SKM-1 treated with dmso at 0.1 percent for 144 hours (cell line): ENCODE data around the gene CUEDC2.

Source experiments
- DNase-seq: peaks from one replicate; lab custom pipeline; 2025; ENCODE audit not compliant: unreplicated experiment; lab: John Stamatoyannopoulos, UW

Gene CUEDC2

DNA sequence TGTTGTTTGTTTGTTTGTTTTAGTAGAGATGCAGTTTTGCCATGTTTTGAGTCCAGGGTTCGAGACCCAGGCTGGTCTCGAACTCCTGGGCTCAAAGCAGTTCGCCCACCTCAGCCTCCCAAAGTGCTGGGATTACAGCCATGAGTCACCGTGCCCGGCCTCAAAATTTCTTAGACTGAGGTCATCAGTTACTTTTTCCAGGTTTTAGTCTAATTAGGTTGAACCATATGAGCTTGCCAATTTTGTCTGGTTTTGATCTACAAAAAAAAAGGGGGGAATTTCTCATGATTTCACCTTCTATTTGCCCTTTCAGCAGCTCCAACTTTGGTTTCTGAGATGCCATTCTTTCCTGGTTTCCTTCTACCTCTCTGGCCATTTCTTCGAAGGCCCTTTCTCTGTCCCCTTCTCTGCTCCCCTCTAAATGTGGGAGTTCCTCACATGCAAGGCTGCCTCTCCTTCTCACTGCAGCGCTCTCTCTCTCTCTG is 5.5 kb downstream of the CUEDC2 start:
- DNase-seq: no peak

DNA sequence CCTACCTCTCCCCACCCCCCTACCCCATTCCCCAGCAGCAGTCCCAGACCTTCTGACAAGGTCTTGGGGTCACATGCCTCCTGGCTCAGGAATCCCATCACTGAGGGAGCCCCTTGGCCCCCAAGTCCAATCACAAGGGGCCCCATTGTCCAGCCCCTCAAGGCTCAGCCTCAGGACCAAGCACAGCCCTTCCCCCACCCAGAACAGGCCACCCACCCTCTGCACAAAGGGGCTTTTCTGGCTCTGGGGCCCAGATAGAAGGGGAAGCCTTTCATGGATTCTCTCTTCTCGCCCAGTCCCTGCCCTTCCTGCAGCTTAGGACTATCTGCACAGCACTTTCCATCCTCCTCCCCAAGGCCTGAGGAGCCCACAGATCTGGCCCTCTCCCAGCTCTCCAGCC is 6.9 kb downstream of the CUEDC2 start:
- DNase-seq: no peak

DNA sequence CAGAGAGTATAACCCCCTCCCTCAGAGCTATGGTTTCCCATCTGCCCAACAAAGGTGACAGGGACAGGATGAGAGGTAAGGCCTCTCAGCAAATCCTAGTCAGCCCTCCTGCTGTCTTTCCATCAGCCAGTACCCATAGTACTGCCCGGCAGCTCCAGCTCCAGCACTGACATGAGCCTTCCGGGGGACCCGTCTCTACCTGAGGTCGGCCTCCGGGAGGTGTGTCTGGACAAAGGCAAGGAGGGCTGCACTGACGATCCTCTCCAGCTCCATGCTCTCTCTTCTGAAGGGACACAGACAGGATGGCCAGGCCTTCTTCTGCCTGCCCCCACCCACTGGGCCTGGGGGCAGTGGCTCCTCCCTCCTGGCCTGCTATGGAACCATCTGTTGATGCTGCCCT is 7.5 kb downstream of the CUEDC2 start:
- DNase-seq: no peak

DNA sequence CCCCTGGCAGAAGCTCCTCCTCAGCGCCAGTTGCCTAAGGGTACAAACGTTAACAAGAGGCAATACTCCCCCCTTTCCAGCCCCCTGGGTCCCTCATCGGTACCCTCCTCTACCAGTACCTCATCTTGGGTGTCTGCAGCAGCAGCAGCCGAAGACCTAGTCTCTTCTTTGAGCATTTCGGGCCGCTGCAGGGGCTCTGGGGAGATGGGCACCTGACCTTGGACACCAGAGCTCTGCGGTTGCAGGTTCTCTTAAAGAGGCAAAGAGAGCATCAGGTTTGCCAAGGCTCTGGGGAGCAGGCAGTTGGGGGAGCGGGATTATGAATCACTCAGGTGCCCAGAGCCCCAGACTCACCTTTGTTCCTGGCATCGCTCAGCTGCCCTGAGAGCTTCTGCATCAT is 8.2 kb downstream of the CUEDC2 start:
- DNase-seq: no peak

DNA sequence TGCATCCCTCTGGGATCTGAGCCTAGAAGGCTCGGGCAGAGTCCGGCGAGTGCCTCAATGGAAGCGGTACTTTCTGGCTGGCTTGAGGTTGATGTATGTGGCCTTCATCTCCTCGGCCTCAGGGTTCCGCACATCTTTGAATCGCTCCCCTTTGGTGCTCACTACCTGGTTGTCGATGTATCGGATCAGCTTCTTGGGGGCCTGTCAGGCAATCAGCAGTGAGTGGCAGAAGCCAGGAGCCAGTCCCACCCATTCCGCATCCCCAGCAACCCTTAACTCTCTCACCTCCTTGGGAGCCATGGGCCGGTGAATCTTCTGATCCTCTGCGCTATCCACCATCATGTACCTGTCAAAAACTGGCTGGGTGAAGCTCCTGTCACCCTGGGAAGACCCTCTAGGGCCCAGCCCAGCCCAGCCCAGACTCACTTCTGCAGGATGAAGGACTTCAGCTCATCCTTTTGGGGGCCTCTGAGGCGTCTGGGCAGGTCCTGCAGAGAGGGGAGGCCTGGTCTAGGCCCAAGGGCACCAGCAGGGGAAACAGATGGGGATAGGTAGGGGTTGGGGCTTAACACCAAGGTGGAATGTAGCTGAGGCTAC is 8.9 kb downstream of the CUEDC2 start:
- DNase-seq: no peak

DNA sequence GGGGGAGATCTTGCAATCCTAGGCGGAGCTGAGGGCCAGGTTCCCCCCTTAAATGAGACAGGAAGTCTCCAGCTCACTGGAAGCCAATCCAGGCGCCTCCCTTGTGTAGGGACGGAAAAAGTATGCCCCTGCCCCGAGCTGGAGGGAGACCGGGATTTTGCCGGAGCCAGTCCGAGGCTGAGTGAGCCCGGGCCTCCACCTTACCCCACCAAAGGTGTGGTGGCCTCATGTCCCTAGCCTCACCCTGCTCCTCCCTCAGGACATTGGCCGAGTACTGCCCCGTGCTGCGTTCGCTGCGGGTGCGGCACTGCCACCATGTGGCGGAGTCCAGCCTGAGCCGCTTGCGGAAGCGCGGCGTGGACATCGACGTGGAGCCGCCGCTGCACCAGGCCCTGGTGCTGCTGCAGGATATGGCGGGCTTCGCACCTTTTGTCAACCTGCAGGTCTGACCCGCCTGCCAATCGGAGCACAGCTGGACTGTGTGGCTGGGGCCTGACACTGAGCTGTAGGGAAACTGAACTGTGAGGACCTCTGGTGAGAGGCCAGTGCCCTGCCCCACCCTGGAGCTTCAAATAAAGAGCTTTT is 9.7 kb downstream of the CUEDC2 start:
- peak; percentile 73 for DNase-seq

DNA sequence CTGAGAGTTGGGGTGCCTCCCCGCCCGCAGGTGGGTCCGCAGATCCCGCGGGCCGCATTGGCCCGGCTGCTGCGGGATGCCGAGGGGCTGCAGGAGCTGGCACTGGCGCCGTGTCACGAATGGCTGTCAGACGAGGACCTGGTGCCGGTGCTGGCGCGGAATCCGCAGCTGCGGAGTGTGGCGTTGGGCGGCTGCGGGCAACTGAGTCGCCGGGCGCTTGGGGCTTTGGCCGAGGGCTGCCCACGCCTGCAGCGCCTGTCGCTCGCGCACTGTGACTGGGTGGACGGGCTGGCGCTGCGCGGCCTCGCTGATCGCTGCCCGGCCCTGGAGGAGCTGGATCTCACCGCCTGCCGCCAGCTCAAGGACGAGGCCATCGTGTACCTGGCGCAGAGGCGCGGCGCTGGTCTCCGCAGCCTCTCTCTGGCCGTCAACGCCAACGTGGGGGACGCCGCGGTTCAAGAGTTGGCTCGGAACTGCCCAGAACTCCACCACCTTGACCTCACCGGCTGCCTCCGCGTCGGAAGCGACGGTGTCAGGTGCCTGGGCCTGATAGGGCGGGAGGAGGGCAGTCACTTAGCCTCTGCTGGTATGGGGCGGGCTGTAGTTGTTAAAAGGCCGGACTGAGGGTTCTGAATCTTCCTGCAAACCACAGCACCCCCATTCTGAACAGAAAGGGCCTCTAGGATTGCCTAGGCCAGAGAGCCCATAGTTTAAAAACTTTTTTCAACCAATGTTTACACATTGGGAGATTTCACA is 10.4 kb downstream of the CUEDC2 start:
- DNase-seq: no peak

DNA sequence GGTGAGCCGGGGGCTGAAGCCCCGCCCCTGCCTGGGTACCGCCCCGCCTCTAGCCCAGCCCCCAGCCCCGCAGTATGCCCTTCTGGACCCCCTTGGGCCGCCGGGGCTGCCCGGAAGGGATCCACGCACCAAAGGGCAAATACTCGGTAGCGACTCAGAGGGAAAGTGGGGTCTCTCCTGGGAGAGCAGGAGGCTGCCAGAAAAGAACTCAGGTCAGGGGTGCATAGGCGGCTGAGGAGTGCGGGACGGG is 10.9 kb downstream of the CUEDC2 start:
- DNase-seq: no peak

DNA sequence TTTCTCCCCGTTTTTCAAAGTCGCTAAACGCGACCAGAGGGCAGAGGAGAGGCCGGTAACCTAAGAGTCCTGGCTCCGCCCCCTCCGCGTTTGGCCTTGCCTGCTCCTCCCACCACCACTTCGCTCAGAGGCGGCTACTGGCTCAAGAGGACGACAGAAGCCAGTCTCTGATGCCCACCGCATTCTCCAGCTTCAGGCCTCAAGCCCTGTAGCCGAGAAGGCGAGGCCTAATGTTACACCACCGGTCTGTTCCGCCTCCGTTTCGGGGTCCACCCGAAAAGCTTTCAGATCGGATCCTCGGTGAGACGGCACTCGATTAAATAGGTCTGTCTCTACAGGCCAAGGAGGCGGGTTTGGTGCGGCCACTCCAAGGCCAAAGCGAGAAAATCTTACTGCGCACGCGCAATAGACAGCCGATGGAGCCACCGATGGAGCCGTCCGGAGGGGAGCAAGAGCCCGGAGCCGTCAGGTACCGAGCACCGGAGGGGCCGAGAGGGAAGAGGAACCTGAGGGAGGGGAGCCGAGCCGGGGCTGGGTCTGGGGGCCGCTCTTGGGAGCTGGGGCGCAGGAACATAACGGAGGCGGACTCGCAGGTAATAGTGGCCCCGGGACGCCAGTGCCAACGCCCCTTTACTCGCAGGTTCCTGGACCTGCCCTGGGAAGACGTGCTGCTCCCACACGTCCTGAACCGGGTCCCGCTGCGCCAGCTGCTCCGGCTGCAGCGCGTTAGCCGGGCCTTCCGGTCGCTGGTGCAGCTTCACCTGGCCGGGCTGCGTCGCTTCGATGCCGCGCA is 11.5 kb downstream of the CUEDC2 start, which contains the start of gene FBXL15:
TSS of gene FBXL15 (plus strand) at position 123 of the 793 bp plus-strand sequence. CDS start at position 417, 294 bp downstream.
- DNase-seq: peak; percentile 96

DNA sequence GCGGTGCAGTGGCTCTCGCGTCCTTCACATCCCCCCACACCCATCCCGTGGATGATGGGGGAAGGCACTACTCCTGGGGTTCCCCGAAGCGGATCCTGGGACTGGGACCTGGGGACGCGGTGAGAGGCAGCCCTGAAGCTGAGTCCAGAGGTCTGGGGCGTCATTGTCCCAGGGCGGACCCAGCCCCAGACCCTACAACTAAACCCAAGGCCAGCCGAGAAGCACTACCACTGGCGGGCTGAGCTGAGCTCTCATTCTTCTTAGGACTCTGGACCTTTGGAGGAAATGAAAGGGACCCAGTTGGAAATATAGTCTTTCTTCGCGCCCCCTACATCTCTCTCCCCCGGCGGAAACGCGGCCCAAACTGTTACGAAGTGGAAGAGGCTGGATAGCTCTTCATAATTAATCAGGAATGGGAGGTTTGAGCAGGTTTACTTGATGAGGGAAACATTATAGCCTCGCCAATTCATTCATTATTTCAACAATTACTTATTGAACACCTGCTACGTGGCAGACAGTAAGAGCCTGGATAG is 12.1 kb downstream of the CUEDC2 start:
- DNase-seq: no peak

DNA sequence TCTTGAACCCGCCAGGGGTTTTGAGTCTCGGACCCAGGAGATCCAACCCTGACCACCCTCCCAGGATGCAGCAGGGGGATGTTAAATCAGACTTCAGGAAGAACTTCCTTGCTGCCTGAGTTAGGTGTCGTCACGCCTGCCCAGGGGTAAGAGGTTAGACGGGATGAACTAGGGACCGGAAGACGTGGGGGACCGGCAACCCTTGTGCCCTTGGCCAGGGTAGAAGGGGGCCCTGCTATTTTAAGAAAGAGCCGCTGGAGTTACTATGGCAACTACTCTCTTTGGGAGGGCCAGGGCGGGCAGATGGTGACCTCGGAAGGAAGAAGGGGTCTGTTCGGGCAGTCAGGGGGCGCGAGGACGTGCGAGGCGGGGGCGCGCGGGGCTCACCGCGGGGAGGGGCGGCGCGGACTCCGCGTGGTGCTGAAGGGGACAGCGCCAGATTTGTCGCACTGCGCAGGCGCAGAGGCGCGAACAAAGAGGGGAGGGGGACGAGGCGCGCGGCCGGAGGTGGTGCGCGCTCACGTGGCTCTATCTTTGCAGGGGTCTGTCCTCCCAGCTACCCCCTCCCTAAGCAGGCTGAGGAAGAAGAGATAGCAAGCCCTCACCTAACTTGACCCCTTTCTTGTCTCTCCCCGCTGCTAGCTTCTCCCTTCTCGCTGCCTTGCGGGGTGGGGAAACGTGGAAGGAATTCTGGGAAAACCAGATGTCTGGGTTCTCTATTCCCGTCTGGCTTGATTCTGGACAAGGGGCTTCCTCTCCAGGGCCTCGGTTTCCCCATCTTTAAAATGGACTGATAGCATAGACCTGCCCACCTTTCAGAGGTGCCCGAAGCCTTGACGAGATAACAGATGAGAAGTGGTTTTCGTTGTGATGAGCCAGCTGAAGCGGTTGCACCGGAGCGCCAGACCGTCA is 12.8 kb downstream of the CUEDC2 start:
- DNase-seq: no peak

DNA sequence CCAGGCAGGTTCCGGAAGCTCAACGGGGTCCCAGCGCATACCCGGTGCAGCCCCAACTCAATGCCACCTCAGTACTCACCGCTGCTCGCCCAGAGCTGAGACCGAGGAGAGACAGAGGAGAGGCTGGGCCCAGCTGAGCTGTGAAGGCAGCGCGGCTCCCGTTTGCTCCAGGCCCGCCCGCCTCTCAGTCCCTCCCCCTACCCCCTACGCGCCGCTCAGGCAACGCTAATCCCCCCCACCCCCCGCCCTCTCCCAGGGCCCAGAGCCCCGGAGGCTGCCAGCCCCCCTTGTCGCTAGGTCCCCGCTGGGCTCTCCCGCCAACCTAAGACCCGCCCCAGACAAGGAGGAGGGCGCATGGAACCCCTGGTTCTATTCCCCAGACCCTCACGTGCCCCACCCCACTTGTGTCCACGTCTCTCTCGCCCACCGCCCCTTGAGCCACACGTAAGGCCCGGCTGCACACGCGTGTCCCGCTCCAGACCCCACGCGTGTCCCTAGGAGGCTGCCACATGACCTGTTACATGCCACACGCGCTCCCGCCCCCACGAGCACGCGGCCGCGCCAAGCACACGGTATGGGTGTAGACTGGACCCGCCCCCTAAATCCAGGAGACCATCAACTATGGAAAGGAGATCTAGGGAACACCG is 13.6 kb downstream of the CUEDC2 start, which contains the start of gene PSD:
TSS of gene PSD (minus strand) at position 164 of the 647 bp plus-strand sequence. CDS start 1,747 bp downstream, outside the sequence.
- no peak for DNase-seq

DNA sequence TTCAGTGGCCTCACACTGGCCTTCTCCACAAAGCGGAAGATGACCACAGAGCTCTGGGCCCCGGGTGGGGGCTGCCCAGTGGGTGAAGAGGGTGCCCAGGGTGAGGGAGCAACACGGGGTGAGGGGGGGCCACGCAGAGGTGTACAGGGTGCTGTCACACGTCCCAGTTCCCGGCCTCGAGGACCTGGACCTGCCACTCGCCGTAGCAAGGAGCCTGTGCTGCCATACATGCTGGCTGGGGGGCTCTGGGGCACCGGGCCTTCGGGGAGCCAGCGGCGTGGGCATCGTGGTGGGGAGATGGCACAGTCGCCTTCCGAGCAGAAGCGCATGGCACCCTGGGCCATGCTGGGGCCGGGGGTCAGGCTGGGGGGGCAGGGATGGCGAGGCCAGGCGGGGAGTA is 15.7 kb downstream of the CUEDC2 start:
- no peak for DNase-seq

DNA sequence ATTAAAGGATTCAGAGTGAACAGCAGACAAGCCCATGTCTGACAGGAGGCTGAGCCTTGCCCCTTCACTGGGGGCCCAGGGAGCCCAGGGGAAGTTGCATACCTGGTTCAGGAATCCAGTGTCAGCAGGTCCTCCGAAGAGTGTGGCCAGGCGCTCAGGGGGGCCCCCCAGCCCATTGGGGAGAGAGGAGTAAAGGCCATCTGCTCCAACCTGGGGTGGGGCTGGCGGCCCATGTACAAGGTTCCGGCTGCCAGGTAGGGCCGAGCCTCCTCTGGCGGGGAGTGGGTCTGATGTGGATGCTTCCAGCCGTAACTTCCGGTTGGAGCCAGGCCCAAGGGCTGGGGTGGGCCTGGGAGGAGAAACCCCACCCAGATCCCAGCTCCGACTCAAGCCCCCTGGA is 16.1 kb downstream of the CUEDC2 start:
- DNase-seq: no peak

DNA sequence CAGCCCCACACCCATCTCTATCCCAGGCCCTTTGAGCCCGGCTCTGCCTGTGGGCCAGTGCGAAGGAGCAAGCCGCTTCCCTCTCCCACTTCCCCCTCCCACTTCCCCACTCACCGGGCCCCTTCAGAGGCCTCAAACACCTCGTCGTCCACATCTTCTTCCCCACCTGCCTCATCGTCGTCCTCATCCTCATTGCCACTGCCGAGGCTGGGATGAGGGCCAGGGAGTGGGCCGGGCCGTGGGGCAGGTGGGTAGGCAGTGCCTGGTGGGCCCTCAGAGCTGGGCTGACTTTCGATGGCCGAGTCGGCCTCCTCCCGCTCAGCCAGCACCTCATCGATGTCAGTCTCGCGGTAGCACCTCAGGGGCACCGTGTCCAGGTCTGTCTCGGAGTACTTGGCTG is 17.6 kb downstream of the CUEDC2 start:
- DNase-seq: no peak

DNA sequence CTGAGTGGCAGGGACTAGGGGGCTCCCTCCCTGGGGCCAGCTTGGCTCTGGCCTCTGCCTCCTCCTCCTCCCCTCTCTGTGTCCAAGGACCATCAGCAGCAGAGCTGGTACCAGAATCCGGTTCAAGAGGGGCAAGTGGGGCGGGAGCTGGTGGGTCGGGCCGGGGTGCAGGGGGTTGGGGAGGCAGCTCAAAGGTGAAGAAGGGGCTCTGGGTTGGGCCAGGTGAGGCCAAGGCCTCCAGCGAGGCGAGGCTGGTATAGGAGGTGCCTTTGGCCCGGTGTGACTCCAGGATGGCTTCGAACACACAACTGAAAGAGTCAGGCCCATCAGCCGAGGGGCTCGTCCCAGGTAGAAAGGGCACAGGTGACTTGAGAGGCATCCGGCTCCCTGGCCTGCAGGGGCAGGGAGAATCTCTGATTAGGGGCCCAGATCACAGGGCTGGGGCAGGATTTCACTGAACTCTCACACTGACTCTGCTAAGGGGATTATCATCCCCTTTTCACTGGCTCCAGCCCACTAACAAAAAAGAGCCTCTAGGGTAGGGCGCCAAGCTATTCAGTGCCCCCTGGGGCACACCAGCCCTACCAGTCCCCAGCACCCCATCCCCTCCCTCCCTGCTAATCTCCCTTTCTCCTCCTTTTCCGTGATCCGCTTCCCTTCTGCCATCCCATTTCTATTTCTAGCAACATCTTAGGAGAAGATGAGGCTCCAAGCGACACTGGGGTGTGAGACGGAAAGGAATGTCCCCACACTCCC is 18.4 kb downstream of the CUEDC2 start:
- no peak for DNase-seq

DNA sequence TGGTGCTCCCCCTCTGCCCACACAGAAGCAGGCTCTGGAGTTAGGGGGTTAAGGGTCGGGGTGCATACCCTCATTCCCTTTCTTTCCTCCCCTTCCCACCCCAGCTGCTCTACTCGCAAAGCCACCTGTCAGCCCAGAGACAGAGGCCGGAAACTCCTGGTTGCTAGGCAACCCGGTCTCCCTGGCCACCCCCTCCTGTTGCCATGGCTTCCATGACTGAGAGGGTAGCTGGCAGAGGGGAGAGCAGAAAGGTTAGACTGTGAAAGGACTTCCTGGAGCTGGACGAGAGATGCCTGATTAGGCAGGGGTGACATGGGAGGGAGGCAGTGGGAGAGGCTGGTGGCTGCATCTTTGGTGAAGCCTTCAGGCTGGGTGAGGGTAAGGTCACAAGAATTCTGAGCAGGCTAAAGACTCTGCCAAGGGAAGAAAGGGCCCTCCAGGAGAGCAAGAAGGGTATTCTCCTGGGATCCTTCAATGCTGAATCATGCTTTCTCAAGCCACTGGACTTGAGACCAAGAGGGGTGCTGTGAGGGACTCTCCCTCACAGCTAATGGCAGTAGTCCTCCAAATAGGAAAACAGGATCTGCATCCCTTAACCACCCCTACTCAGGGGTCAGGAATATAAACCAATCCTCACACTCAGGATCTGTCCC is 19.2 kb downstream of the CUEDC2 start:
- DNase-seq: no peak

DNA sequence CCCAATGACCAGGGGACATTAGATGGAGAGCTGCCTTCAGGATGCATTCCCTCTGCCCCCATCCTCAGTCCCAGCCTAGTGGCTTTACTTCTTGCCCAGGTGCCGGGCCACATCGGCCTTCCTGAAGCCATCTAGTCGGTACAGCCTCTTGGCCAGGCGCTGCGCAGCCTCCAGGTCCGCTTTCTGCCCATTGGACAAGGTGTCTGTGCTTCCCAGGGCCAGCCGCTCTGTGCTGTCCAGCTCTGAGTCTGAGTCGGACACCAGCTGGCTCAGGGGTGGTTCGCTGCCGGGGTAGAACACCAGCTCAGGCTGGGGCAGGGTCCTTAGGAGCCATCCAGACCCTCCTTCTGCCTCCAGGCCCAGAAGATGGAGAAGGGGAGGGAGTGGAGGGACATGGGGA is 20.1 kb downstream of the CUEDC2 start:
- no peak for DNase-seq
